ENCODE results near the gene KATNA1. TPM values are rescaled to one million over a fixed set of nuclear protein-coding genes. Genes with fewer than 3 reads are reported as not detected.

Gene KATNA1
- total and polyA plus RNA-seq, 9 of the 15 experiments (the other 6 are each of a cell fraction or from before 2014, with no cell fraction given): 22.5 to 76.9 (median 45.0) TPM

DNA sequence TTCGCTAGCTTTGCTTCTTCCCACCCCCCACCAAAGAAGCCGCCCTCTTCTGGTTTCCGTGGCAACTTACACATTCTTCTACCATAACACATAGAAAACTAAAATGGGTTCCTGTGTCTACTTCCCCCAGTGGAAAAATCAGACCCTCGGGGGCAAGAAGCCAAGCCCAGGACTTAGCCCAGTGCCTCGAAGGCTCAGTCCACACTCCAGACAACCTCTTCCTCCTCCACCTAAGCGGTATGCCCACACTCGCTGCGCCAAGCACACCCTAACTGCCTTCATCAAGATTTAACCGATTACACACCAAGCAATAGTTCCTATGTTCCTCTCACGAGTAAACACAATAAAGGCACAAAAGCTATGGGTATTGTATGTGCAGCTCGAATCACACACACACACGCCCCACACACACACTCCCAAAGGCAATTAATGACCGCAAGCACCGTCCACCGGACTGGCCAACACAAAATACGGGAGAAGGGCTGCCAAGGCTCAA lies 103.2 kb downstream of the KATNA1 start (continued):
- TF ChIP-seq ZKSCAN1 (IDR thresholded peaks at IDR 0.05; ENCODE audit: low read depth, low read length): no peak
- TF ChIP-seq NFE2 (IDR thresholded peaks at IDR 0.05; ENCODE audit: low read depth): no peak
- no peak for TF ChIP-seq HDAC1 (IDR thresholded peaks at IDR 0.05)
- no peak for TF ChIP-seq L3MBTL2 (IDR thresholded peaks at IDR 0.05)
- no peak for TF ChIP-seq ZNF785 (CRISPR knock-in tag; IDR thresholded peaks at IDR 0.05)
- 0 out of 4 replicates have a peak, but pooled peaks of 1 of the 2 experiments have one; percentile 26 for TF ChIP-seq SIN3A (IDR thresholded peaks at IDR 0.05; ENCODE audit: borderline replicate concordance in 2 of 2, control insufficient read depth in 1 of 2, low read depth in 2 of 2, low read length in 2 of 2)
- TF ChIP-seq CHD1 (IDR thresholded peaks at IDR 0.05; ENCODE audit: low read length): peak; percentile 86
- TF ChIP-seq PRMT5 (CRISPR knock-in tag; IDR thresholded peaks at IDR 0.05): no peak
- TF ChIP-seq, protein P1, sequence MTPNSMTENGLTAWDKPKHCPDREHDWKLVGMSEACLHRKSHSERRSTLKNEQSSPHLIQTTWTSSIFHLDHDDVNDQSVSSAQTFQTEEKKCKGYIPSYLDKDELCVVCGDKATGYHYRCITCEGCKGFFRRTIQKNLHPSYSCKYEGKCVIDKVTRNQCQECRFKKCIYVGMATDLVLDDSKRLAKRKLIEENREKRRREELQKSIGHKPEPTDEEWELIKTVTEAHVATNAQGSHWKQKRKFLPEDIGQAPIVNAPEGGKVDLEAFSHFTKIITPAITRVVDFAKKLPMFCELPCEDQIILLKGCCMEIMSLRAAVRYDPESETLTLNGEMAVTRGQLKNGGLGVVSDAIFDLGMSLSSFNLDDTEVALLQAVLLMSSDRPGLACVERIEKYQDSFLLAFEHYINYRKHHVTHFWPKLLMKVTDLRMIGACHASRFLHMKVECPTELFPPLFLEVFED (CRISPR knock-in tag; conservative IDR thresholded peaks at IDR 0.05): peak; percentile 35; the same call in 1 of the 2 replicates
- TF ChIP-seq ZNF507 (tag; conservative IDR thresholded peaks at IDR 0.05): no peak
- TF ChIP-seq RBFOX2 (IDR thresholded peaks at IDR 0.05; ENCODE audit: low read depth, low read length): no peak
- no peak for TF ChIP-seq ZNF561 (CRISPR knock-in tag; conservative IDR thresholded peaks at IDR 0.05)
- TF ChIP-seq FOXP1 (CRISPR knock-in tag; IDR thresholded peaks at IDR 0.05): no peak
- TF ChIP-seq, protein P2, sequence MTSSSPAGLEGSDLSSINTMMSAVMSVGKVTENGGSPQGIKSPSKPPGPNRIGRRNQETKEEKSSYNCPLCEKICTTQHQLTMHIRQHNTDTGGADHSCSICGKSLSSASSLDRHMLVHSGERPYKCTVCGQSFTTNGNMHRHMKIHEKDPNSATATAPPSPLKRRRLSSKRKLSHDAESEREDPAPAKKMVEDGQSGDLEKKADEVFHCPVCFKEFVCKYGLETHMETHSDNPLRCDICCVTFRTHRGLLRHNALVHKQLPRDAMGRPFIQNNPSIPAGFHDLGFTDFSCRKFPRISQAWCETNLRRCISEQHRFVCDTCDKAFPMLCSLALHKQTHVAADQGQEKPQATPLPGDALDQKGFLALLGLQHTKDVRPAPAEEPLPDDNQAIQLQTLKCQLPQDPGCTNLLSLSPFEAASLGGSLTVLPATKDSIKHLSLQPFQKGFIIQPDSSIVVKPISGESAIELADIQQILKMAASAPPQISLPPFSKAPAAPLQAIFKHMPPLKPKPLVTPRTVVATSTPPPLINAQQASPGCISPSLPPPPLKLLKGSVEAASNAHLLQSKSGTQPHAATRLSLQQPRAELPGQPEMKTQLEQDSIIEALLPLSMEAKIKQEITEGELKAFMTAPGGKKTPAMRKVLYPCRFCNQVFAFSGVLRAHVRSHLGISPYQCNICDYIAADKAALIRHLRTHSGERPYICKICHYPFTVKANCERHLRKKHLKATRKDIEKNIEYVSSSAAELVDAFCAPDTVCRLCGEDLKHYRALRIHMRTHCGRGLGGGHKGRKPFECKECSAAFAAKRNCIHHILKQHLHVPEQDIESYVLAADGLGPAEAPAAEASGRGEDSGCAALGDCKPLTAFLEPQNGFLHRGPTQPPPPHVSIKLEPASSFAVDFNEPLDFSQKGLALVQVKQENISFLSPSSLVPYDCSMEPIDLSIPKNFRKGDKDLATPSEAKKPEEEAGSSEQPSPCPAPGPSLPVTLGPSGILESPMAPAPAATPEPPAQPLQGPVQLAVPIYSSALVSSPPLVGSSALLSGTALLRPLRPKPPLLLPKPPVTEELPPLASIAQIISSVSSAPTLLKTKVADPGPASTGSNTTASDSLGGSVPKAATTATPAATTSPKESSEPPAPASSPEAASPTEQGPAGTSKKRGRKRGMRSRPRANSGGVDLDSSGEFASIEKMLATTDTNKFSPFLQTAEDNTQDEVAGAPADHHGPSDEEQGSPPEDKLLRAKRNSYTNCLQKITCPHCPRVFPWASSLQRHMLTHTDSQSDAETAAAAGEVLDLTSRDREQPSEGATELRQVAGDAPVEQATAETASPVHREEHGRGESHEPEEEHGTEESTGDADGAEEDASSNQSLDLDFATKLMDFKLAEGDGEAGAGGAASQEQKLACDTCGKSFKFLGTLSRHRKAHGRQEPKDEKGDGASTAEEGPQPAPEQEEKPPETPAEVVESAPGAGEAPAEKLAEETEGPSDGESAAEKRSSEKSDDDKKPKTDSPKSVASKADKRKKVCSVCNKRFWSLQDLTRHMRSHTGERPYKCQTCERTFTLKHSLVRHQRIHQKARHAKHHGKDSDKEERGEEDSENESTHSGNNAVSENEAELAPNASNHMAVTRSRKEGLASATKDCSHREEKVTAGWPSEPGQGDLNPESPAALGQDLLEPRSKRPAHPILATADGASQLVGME (CRISPR knock-in tag; IDR thresholded peaks at IDR 0.05): no peak
- TF ChIP-seq, protein P3, sequence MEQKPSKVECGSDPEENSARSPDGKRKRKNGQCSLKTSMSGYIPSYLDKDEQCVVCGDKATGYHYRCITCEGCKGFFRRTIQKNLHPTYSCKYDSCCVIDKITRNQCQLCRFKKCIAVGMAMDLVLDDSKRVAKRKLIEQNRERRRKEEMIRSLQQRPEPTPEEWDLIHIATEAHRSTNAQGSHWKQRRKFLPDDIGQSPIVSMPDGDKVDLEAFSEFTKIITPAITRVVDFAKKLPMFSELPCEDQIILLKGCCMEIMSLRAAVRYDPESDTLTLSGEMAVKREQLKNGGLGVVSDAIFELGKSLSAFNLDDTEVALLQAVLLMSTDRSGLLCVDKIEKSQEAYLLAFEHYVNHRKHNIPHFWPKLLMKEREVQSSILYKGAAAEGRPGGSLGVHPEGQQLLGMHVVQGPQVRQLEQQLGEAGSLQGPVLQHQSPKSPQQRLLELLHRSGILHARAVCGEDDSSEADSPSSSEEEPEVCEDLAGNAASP (IDR thresholded peaks at IDR 0.05): no peak
- TF ChIP-seq FOXK2 (conservative IDR thresholded peaks at IDR 0.05 in 1 of 2, IDR thresholded peaks at IDR 0.05 in 1 of 2; ENCODE audit: low read depth in 2 of 2): 0 out of 4 replicates have a peak, but pooled peaks of 1 of the 2 experiments have one; percentile 12
- TF ChIP-seq ZBTB8A (IDR thresholded peaks at IDR 0.05; ENCODE audit: partially characterized antibody): no peak
